Tibial nerve (tissue), 4 donors: ENCODE results near the gene TARBP2.

Experiments used
- CTCF ChIP-seq, 5 experiments: fragments of 200-600 bp in 3 of 5; fragments of 450-650 bp in 2 of 5; sonication (generic) in 3 of 5; IDR thresholded peaks; one replicate each; pipeline ENCODE4 v1.5.1; 2016 to 2019; ENCODE audit warnings: antibody characterized with exemption in 5 of 5, mild to moderate bottlenecking in 3 of 5, moderate library complexity in 2 of 5
- EP300 ChIP-seq, 2 donors: sonication (generic); formaldehyde crosslinking; IDR thresholded peaks; one replicate each; pipeline ENCODE4 v1.6.1; 2017; ENCODE audit warnings: antibody characterized with exemption in 2 of 2, mild to moderate bottlenecking in 1 of 2

GRCh38 chr12:53481939-53482586 is 19.0 kb upstream of the TARBP2 start:
- TF ChIP-seq CTCF (IDR thresholded peaks at IDR 0.05) (peak in 1 of 5 experiments; percentile 15), EP300 (IDR thresholded peaks at IDR 0.05) (no peak)
